Smooth muscle cell of the brain vasculature (primary cell): Measurements from ENCODE around the gene APC.
"Not testable (repeated sequence)": the region's sequence is repeated elsewhere in the genome, so short reads cannot be mapped to it uniquely, and the experiment has no call there.

Experiments used
- DNase-seq: peaks from one replicate; pipeline ENCODE4 v3.0.0-alpha.2; 2012; ENCODE audit warnings: low read depth, low spot score

Gene APC

DNA sequence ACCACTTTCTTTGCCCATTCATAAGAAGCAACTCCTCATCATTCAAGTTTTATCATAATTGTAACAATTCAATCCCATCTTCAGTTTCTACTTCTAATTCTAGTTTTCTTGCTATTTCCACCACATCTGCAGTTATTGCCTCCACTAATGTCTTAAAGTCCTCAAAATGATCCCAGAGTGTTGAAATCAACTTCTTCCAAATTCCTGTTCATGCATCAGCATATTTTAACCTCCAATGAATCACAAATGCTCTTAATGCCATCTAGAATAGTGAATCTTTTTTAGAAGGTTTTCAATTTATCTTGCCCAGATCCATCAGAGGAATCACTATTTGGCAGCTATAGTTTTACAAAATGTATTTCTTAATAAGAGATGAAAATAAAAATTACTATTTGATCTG lies 120.2 kb downstream of the APC start:
- no peak for DNase-seq

DNA sequence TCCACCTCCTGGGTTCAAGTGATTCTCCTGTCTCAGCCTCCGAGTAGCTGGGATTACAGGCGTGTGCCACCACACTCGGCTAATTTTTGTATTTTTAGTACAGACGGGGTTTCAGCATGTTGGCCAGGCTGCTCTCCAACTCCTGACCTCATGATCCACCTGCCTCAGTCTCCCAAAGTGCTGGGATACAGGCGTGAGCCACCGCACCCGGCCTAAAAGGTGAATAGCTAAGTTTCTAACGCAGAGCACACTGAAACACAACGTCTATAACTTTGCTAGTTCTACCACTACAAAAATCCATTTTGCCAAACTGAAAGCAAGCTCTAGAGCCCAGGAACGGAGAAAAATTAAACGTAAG lies 122.9 kb downstream of the APC start:
- not testable (repeated sequence) for DNase-seq

DNA sequence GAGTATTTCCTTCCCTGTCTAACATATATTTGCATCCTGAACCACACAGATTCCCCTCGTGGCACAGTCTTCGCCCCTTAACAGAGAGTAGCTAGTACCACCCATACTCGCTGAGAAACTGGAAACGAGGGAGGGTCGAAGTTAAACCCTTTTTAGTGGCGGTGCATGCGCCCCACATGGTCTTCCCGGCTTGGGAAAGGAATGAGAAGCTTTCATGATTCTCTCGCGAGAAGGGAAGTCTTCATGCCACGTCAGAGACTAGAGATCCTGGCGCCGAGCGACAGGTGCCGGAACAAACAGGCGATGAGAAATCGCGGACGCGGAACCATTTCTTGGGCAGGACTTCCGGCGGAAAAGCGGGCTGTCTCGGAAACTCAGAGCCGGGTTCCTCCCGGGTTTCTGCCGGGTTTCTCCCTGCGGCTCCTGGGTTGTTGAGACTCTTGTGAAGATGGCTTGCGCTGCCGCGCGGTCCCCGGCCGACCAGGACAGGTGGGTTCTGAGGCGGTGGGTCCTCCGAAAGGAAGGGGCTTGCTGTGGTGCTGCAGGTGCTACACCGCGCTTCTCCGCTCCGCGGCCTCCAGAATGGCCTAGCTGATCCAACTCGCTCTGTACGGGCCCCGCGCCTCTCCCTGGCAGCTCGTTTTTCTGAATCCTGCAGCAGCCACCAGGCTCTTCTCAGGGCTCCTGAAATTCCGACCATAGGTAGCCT lies 123.4 kb downstream of the APC start, which contains the start of gene SRP19:
SRP19 (plus strand) TSS at position 359 of the 709 bp plus-strand sequence; CDS start at position 449, 90 bp downstream.
- DNase-seq, result peak; percentile 94

DNA sequence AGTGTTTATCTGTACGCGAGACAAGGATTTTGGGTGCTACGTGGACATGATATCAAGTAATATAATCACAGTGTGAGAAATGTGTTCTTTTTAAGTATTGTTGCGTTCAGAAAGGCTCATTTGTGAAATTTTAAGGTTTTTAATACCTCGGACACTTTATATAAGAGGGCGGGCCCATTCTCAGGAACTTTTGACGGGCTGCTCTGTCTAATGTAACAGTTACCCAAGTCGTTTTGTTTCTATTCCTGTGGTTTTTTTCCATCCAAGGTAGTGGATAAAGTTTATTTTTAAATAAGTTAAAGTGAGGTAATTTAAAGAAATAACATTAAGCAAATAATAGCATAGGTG lies 123.9 kb downstream of the APC start:
- no peak for DNase-seq

DNA sequence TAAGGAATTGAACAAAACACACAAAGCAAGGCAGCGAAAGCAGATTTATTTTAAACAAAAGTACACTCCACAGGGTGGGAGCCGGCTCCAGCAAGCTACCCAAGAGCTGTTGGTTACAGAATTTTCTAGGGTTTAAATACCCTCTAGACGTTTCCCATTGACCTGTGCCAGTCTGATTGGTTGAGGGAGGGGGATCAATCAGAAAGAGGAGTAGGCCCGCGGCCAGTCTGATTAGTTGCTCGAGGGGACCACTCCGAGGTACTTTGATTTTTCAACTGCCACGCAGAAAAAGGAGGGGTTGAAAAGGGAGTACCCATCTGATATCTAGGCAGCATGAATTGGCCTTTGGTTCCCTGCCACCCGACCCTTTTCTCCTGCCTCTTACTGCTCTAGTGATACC lies 124.4 kb downstream of the APC start:
- no peak for DNase-seq

DNA sequence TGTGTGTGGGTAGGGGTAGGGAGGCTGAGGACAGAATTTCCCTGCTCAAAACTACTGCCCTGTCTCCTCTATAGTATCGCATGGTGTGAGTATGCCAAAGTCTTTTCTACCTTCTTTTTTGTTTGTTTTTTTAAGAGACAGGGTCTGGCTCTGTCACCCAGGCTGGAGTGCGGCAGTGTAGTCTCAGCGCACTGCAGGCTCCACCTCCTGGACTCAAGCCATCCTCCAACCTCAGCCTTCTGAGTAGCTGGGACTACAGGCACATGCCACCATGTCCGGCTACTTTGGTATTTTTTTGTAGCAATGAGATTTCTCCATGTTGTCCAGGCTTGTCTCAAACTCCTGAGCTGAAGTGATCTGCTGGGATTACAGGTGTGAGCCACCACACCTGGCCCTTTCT lies 125.9 kb downstream of the APC start:
- no peak for DNase-seq

DNA sequence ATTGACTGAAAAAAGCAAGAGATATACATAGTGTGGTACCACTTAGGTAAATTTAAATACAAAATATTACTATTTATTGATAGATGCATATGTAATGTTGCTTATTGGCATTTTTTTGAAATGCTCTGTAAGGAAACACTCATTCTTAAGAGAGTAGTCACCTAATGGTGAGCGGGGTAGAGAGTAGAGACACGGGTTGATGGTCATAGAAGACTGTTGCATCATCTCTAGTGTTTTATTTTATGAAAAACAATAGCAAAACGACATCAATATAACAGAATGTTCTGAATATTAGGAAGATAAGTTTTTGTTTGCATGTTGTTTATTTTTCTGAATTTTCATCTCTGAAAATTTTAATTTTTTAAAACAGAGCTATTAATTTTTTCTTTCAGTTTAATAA lies 127.4 kb downstream of the APC start:
- DNase-seq, result no peak

DNA sequence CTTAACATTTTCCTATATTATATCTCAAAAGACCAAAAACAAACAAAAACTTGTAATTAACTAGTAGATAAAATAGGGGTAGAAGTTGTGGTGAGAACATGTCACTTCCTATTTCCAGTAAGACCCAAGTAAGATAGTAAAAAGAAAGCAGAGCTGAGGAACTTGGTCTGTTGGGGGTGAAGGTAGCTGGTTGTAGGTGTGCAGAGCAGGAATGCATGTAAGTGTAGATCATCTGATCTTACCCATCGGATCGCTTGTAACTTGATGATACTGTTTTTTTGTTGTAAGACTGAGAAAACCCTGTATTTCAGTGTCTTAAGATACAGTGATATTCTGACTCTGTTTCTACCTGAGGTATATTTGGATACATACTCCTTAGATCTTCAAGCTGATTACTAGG lies 129.1 kb downstream of the APC start:
- DNase-seq, result no peak

DNA sequence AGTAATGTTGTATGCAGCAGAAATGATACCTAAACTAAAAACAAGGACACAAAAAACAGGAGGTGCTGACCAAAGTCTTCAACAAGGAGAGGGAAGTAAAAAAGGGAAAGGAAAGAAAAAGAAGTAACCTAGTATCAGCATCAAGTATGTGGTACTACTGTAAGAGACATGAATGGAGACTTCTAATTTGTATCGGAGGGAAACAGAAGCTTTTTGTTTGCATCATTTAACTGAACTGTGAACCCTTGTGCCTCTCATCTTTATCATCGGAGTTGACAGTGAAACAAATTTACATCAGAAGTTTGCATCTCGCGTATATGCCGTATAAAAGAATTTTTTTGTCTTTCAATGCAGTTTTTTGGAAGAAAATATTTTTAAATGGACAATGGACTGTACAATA lies 129.7 kb downstream of the APC start:
- no peak for DNase-seq

DNA sequence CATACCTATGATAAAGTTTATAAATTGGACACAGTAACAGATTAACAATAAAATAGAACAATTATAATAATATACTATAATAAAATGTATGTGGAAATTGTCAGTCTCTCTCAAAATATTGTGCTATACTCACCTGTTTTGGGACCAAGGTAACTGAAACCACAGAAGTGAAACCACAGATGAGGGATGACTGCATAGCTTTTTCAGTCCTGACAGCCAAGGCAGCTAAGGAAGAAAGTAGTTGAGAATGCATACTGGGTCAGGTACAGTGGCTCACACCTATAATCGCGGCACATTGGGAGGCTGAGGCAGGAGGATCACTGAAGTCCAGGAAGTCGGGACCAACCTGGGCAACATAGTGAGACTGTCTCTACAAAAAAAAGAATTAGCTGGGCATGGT lies 132.3 kb downstream of the APC start:
- no peak for DNase-seq

DNA sequence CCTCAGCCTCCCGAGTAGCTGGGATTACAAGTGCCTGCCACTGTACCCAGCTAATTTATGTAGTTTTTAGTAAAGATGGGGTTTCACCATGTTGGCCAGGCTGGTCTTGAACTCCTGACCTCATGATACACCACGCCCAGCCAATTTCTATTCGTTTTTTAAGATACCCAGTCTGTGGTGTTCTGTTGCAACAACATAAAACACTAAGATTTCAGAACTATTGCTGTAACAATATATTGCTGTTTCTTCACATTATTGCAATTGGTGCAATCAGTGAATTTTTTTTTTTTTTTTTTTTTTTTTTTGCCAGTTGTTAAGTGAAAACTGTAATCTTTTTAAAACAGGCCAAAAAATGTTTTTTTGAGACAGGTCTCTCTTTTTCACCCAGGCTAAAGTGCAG lies 133.3 kb downstream of the APC start:
- no peak for DNase-seq

DNA sequence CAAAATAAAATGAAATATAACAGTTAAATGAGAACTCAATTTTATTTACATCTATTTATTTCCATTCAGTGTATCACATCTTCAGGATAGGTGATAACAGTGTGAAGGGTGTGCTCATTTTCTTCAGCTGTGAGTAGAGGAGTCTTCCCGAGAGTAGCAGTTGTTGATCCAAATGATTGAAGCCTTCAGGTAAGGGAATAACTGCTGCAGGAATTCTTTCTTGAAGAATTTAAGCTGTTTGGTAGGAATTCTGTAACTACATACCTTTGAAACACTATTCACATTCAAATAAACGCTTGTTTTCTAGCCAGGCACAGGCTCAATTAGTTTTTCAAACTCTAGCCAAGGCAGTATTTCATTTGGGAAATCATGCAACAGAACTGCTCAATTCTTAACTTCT lies 138.7 kb downstream of the APC start:
- no peak for DNase-seq

DNA sequence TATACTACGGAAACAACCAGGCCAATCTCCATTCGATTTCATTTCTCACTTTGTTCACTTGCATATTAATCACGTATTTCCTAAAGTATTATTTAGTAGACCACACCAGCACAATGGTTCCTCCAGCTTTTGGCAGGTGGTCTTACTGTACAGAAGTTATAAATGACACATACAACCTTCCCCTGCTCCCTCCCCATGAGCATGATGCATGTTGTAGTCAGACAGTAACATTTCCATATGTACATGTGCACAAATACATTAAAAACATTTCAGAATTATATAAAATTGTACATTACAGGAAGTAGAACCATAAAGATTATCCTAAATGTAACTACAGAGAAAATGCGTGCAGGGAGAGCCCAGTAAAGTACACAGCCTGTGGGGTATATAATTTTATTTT lies 140.4 kb downstream of the APC start:
- DNase-seq, result no peak

DNA sequence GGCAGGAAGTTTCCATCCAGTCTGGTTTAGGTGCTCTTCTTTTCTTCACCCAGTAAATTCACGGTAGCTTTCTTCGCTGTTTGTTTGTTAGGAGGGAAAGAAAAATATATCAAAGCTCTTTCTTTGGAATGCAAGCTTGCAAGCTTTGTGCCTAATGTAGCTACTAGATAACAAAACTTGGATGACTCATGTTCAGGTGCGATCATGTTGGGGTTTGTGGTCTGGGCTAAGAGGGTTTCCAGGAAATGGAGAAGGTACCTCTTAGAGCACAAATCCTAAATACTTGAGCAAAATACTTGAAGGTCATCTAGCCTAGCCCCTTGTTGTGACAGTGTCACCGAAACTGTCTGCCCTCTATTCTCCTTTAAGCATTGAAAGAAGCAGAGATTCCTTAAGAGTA lies 141.1 kb downstream of the APC start:
- DNase-seq, result no peak

DNA sequence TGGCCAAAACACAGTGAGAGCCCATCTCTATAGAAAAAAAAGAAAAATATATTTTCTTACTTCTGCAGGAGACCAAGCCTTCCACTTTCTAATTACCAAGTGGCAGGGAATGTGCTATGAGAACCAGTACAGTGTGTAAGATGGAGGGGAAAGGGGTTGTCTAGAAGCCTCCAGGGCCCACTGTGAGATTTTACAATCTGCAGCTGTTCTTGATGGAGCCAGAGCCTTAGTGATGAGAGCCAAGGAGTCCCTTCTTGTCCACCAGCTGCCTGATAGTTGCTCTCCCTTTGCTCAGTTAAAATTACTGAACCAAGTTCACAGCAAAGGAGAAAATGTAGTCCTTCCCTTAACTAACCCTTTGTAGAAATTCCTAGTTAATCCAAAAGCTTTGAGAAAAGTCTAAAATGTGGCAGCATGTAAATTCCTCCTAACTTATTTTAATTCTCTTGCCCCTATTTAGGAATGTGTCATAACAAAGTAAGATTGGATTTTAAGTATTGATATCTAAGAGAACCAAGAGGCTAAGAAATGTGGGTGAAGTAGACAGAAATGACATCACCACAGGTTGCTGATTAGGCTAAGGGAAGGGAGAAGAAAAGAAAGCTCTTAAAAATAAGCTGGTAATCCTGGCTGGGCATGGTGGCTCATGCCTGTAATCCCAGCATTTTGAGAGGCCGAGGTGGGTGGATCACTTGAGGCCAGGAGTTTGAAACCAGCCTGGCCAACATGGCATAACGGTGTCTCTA lies 142.7 kb downstream of the APC start:
- DNase-seq, result no peak

DNA sequence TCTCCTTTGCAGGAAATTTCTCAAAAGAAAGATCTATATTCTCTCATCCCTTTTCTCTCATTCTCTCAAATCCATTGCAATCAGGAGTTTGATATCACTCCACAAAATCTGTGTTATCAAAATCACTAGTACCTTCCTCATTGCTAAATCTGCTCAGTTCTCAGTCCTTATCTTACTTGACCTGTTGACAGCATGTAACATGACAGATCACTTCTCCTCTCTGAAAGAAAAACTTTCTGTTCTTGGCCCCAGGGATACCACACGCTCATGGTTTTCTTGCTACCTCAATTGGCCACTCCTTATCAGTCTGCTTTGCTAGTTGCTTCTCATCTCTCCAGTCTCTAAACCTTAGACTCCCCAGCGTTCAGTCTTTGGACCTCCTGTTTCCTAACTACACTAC lies 145.5 kb downstream of the APC start:
- no peak for DNase-seq

DNA sequence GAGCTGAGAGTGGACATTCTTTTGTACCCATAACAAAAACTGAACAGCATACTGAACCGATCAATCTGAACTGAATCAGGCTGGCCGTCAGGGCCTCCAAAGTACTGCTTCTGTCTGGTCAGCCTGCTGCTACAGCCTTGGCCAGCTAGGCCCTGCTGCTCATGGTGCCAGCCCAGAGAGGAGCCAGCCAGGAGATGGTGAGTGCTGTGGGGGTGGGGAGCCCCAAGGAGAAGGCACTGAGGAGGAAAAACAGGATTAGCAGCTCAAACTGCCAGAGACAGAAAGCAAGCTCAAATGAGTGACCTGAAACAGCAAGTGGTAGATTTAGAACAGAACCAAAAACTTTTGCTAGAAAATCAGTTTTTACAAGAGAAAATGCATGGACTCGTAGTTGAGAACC lies 147.3 kb downstream of the APC start:
- DNase-seq, result no peak

DNA sequence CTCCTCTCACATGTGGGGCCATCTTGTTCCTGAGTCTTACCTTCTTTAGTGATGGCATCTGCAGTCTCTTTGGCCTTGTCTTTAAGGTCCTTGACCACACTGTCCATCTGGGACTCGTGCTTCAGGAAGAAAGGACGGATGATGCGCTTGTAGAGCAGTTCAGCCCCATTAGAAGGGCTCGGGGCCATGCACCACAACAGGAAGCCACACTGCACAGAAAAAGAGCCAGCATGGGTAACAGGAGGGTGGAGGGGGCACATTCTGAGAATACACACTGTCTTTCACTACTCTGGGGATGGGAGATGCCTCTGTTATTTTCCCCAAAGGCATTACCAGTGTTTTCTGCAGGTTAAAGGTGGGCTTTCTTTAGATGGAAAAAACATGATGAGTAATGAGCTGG lies 149.3 kb downstream of the APC start:
- DNase-seq, result no peak

DNA sequence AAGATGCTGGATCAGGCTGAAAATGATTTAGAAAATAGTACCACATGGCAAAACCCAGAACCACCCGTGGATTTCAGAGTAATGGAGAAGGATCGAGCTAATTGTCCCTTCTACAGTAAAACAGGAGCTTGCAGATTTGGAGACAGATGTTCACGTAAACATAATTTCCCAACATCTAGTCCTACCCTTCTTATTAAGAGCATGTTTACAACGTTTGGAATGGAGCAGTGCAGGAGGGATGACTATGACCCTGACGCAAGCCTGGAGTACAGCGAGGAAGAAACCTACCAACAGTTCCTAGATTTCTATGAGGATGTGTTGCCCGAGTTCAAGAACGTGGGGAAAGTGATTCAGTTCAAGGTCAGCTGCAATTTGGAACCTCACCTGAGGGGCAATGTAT lies 154.4 kb downstream of the APC start:
- DNase-seq, result not testable (repeated sequence)

DNA sequence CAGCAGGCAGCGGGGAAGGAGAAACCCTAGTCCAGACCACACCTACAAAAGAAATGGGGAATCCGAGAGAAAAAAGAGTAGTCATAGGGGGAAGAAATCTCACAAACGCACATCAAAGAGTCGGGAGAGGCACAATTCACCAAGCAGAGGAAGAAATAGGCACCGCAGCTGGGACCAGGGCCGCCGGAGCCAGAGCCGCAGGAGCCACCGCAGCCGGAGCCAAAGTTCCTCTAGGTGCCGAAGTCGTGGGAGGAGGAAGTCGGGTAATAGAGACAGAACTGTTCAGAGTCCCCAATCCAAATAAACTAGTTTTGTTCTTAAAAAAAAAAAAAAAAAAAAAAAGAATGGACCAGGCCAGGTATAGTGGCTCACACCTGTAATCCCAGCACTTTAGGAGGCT lies 155.1 kb downstream of the APC start:
- DNase-seq, result no peak

DNA sequence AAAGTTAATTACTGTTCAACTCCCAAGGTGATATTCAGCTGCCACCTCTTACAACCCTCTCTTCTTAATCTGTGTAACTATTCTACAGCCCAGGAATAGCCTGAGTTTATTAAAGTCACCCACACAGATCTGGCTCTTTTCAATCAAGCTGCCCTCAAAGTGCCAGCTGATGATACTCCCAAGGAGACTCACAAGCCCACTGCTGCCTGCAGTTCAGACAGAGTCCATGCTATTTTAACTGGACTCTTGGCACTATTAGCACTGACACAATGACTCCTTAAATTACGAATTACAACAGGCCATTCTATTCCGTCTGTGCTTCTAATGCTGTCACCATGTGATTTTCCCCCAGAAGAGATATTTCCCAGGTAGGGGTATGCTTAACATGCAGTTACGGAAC lies 158.0 kb downstream of the APC start:
- DNase-seq, result no peak
